ENCODE results near the gene HERPUD1.

The HERPUD1 gene

DNA sequence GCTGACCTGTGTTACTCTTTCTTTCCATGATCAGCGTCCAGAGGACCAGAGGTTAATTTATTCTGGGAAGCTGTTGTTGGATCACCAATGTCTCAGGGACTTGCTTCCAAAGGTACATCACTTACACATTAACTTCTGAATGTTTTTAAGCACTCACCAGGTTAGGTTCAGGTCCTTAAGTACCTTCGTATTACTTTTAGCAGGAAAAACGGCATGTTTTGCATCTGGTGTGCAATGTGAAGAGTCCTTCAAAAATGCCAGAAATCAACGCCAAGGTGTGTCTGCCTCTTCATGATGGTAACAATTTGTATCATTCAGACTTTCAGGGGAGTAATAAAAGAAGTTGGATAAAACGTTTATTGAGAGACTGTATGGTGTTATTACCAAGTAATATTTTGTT is 3.3 kb downstream of the HERPUD1 start:
- peak overlapping the region; percentile 91 for H3K4me3 ChIP-seq (ENCODE audit: low read depth, low read length)

DNA sequence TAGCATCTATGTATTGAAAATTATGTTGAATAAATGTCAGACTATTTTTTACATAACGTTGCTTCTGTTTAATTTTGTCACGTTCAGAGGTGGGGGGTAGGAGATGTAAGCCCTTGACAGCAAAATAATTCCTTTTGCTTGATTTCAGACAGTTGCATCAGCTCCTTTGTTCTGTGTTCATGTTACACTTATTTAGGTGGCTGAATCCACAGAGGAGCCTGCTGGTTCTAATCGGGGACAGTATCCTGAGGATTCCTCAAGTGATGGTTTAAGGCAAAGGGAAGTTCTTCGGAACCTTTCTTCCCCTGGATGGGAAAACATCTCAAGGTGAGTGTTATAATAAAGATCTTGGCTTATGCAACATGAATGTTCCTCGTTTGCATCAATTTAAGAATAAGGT is 4.5 kb downstream of the HERPUD1 start:
- no peak overlapping the region for H3K4me3 ChIP-seq (ENCODE audit: low read depth, low read length)
- TF ChIP-seq, protein P1, sequence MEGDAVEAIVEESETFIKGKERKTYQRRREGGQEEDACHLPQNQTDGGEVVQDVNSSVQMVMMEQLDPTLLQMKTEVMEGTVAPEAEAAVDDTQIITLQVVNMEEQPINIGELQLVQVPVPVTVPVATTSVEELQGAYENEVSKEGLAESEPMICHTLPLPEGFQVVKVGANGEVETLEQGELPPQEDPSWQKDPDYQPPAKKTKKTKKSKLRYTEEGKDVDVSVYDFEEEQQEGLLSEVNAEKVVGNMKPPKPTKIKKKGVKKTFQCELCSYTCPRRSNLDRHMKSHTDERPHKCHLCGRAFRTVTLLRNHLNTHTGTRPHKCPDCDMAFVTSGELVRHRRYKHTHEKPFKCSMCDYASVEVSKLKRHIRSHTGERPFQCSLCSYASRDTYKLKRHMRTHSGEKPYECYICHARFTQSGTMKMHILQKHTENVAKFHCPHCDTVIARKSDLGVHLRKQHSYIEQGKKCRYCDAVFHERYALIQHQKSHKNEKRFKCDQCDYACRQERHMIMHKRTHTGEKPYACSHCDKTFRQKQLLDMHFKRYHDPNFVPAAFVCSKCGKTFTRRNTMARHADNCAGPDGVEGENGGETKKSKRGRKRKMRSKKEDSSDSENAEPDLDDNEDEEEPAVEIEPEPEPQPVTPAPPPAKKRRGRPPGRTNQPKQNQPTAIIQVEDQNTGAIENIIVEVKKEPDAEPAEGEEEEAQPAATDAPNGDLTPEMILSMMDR (IDR thresholded peaks at IDR 0.05; ENCODE audit: borderline replicate concordance, insufficient read depth, low read depth, low read length): no peak

More for the DNA sequence above, 3.3 kb downstream of the HERPUD1 start:
- TF ChIP-seq, protein P1 (IDR thresholded peaks at IDR 0.05; ENCODE audit: borderline replicate concordance, insufficient read depth, low read depth, low read length): no peak

DNA sequence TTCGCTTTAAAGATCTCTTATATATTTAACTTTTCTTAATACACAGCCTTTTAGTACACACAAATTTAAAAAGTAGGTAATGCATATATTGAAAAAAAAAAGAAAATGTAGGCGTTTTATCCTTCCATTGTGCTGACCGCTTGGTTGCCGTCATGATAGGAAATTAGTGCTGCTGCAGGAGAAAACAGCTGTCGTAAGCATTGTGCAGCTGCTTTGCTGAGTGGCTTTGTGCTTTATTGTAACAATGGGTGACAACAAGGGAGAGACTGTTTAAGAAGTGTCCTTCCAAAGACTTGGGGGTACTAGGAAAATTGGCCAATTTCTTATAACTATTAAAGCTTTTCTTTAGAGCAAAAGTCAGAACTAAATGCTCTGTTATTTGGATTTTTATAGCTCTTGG is 5.0 kb downstream of the HERPUD1 start:
- TF ChIP-seq, protein P1 (IDR thresholded peaks at IDR 0.05; ENCODE audit: borderline replicate concordance, insufficient read depth, low read depth, low read length): no peak
- H3K4me3 ChIP-seq (ENCODE audit: low read depth, low read length): no peak overlapping the region

DNA sequence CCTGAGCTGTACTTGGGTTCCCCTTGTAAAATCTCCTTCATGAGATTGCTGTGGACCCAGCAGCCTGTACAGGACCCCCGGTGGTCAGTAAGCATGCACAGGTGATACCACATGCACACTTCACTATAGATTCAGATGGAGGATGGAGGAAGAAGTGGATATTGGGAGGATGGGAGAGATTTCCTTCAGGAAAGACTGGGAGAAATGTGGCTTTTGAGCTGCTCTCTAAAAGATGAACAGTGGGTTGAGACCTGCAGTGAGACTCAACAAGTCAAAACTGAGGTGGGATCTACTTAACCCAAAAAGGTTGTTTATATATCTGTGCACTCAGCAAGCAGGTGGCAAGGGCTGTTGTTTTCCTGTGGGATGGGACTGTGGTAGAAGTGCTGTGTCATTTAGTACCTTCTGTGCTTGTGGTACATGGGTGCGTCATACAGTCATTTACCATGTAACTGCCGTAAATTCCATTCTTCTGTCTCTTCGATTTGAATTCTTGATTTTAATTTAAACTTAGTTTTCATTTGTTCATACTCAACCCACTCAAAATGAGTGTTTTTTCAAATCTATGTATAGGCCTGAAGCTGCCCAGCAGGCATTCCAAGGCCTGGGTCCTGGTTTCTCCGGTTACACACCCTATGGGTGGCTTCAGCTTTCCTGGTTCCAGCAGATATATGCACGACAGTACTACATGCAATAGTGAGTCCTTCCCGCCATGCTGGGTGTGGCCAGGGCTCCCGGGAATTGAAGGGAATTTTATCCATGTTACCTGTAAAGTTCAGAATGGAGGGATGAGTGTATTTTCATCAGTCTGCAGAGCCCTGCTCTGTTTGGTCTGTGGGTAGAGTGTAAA is 6.9 kb downstream of the HERPUD1 start:
- TF ChIP-seq, protein P1 (IDR thresholded peaks at IDR 0.05; ENCODE audit: borderline replicate concordance, insufficient read depth, low read depth, low read length): no peak
- H3K4me3 ChIP-seq (ENCODE audit: low read depth, low read length): no peak overlapping the region

DNA sequence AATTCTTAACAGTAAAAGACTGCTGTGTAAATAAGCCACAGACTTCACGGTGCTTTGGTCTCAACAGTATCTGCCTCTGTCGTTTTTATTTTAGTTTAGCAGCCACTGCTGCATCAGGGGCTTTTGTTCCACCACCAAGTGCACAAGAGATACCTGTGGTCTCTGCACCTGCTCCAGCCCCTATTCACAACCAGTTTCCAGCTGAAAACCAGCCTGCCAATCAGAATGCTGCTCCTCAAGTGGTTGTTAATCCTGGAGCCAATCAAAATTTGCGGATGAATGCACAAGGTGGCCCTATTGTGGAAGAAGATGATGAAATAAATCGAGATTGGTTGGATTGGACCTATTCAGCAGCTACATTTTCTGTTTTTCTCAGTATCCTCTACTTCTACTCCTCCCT is 7.9 kb downstream of the HERPUD1 start:
- no peak overlapping the region for H3K4me3 ChIP-seq (ENCODE audit: low read depth, low read length)
- TF ChIP-seq, protein P1 (IDR thresholded peaks at IDR 0.05; ENCODE audit: borderline replicate concordance, insufficient read depth, low read depth, low read length): no peak

DNA sequence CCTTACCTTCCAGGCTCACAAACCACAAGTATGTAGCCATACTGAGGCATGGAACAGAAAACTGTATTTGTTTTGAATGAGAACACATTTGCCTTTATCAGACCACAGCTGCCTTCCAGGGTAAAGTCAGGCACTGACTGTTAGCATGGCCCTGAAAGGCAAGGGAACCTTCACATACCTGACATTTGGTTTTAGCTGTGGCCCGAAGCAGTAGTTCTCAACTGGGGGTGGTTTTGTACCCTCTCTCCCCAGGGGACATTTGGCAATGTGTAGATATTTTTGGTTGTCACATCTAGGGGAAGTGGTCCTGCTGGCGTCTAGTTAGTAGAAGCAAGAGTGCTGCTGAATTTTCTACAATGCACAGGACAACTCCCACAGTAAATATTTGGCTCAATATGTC is 9.2 kb downstream of the HERPUD1 start:
- TF ChIP-seq, protein P1 (IDR thresholded peaks at IDR 0.05; ENCODE audit: borderline replicate concordance, insufficient read depth, low read depth, low read length): no peak

DNA sequence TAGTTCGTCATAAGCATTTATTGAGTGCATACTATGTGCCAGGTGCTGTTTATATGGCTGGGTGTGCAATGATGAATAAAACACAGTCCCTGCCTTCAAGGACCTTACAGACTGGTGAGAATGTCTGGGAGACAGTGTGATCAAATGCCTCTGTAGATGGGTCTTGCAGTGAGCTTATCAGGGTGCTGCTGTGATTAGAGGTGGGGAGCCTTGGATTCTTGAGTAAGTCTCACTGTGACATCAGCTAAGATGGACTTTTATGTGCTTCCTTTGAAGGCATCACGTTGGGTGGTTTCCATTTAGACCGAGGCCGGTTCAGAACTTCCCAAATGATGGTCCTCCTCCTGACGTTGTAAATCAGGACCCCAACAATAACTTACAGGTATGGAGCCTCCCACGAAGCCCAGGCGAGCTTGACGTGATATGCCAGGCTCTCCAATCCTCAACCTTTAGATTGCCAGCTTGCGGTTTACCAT is 10.0 kb downstream of the HERPUD1 start:
- TF ChIP-seq, protein P1 (IDR thresholded peaks at IDR 0.05; ENCODE audit: borderline replicate concordance, insufficient read depth, low read depth, low read length): no peak
- H3K4me3 ChIP-seq (ENCODE audit: low read depth, low read length): no peak overlapping the region

More for the DNA sequence above, 9.2 kb downstream of the HERPUD1 start:
- no peak overlapping the region for H3K4me3 ChIP-seq (ENCODE audit: low read depth, low read length)

Data from GM12875 (cell line).